Tongue (tissue), 2 donors: ENCODE measurements around the gene SLC39A11. TPM values are rescaled to one million over a fixed set of nuclear protein-coding genes. Genes with fewer than 3 reads are reported as not detected.

Source experiments
- DNase-seq: peaks from one replicate; pipeline ENCODE4 v3.0.0-alpha.2; 2015
- total RNA-seq: library from RNA; depleted of rRNA; stranded (reverse); fragments of >200 nt; gene quantifications from one replicate; pipeline ENCODE4 v1.2.3, GENCODE V29; 2014

Gene SLC39A11
- total RNA-seq, 1 donor from 2014 or later = 12.7 TPM

- DNase-seq = peak; percentile 68
These were observed 115.3 kb downstream of the SLC39A11 start for GRCh38 chr17:72976971-72977770.

- DNase-seq = no peak
These were observed 117.0 kb downstream of the SLC39A11 start for GRCh38 chr17:72975509-72975908.

- DNase-seq = no peak
These were observed 117.8 kb downstream of the SLC39A11 start for GRCh38 chr17:72974605-72975232.

GRCh38 chr17:72972263-72972951 lies 120.1 kb downstream of the SLC39A11 start:
- DNase-seq = no peak

- DNase-seq = no peak
These were observed 121.1 kb downstream of the SLC39A11 start for GRCh38 chr17:72971226-72971880.

GRCh38 chr17:72970797-72971196 lies 121.7 kb downstream of the SLC39A11 start:
- DNase-seq = no peak

- DNase-seq = no peak
These were observed 122.2 kb downstream of the SLC39A11 start for GRCh38 chr17:72970246-72970645.

- no peak for DNase-seq
These were observed 123.1 kb downstream of the SLC39A11 start for GRCh38 chr17:72969293-72969906.

GRCh38 chr17:72968798-72969197 lies 123.7 kb downstream of the SLC39A11 start:
- DNase-seq = no peak

- no peak for DNase-seq
These were observed 124.4 kb downstream of the SLC39A11 start for GRCh38 chr17:72967977-72968585.

GRCh38 chr17:72967277-72967970 lies 125.1 kb downstream of the SLC39A11 start:
- DNase-seq = no peak

- no peak for DNase-seq
These were observed 130.4 kb downstream of the SLC39A11 start for GRCh38 chr17:72962106-72962505.

- no peak for DNase-seq
These were observed 136.9 kb downstream of the SLC39A11 start for GRCh38 chr17:72955391-72956140.

GRCh38 chr17:72954579-72954978 lies 137.9 kb downstream of the SLC39A11 start:
- no peak for DNase-seq

- no peak for DNase-seq
These were observed 138.9 kb downstream of the SLC39A11 start for GRCh38 chr17:72953621-72954020.

GRCh38 chr17:72952641-72953315 lies 139.7 kb downstream of the SLC39A11 start:
- no peak for DNase-seq

- DNase-seq = no peak
These were observed 140.3 kb downstream of the SLC39A11 start for GRCh38 chr17:72952220-72952619.

GRCh38 chr17:72950242-72950931 lies 142.1 kb downstream of the SLC39A11 start:
- no peak for DNase-seq

GRCh38 chr17:72948115-72948514 lies 144.4 kb downstream of the SLC39A11 start:
- DNase-seq = no peak
